Activated CD4-positive, alpha-beta memory T cell treated with anti-CD3 and anti-CD28 coated beads for 36 hours (primary cell): ENCODE measurements around the gene MRPL52. TPM values are rescaled to one million over a fixed set of nuclear protein-coding genes. Genes with fewer than 3 reads are reported as not detected.
"Not testable (repeated sequence)": the region's sequence is repeated elsewhere in the genome, so short reads cannot be mapped to it uniquely, and the experiment has no call there.

Source experiments
- CTCF ChIA-PET: fragments of 350-600 bp; sonication (Branson Sonifier 250); formaldehyde crosslinking; loops from one replicate; lab custom pipeline; 2021; ENCODE audit warnings: antibody characterized with exemption, inconsistent platforms; lab: Charles Lee
- POLR2A ChIA-PET: fragments of 350-600 bp; sonication (Branson Sonifier 250); formaldehyde crosslinking; loops from one replicate; lab custom pipeline; 2021; ENCODE audit warnings: antibody characterized with exemption; lab: Charles Lee
- DNase-seq: peaks from one replicate; pipeline ENCODE4 v3.0.0-alpha.2; 2020
- H3K27ac Mint-ChIP-seq: one replicate; pipeline ENCODE4 v1.8.0; 2021; ENCODE audit warnings: mixed read lengths
- H3K27me3 Mint-ChIP-seq: one replicate; pipeline ENCODE4 v1.8.0; 2021; ENCODE audit warnings: mixed read lengths
- H3K36me3 Mint-ChIP-seq: one replicate; pipeline ENCODE4 v1.8.0; 2021; ENCODE audit warnings: mixed read lengths
- H3K4me1 Mint-ChIP-seq: one replicate; pipeline ENCODE4 v1.8.0; 2021; ENCODE audit warnings: low read depth, mixed read lengths
- H3K4me3 Mint-ChIP-seq: one replicate; pipeline ENCODE4 v1.8.0; 2021; ENCODE audit warnings: mild to moderate bottlenecking, mixed read lengths
- H3K9me3 Mint-ChIP-seq: one replicate; pipeline ENCODE4 v1.8.0; 2021; ENCODE audit warnings: mixed read lengths
- intact Hi-C: fragments of 100-400 bp; cut with micrococcal nuclease; formaldehyde crosslinking; loops from one replicate; pipeline ENCODE4 v1.15.1; 2023
- total RNA-seq, 2 experiments: library from RNA; stranded (reverse); gene quantifications; one replicate each; pipeline ENCODE4 v1.2.3, GENCODE V29; 2021

Gene MRPL52
- total RNA-seq, 2 experiments from 2014 or later: 152 to 156 TPM

GRCh38 chr14:22829076-22829660 is 519 bp upstream of the MRPL52 start:
- CTCF ChIA-PET: interaction anchor here (1.5 to 14.0 kb wide), 3 partner anchors 11 to 259 kb away, joined by 3 to 228 read pairs (median 27); no protein-coding TSS in a partner anchor
- intact Hi-C loops: loop anchor here (1.0 to 2.0 kb wide), 3 partner anchors 42 to 272 kb away; partner anchors contain the start of genes LRP10 and OXA1L
- not testable (repeated sequence) for H3K9me3 Mint-ChIP-seq, DNase-seq, H3K27me3 Mint-ChIP-seq
- peaks cover 32% of the 10 kb centered on the region for H3K4me1 Mint-ChIP-seq
- peaks cover 23% of the 10 kb centered on the region for H3K36me3 Mint-ChIP-seq
- POLR2A ChIA-PET: interaction anchor here (0.8 to 2.5 kb wide), 5 partner anchors 42 to 271 kb away, joined by 3 to 15 read pairs (median 5); partner anchors contain the start of genes DAD1, LRP10, OXA1L and RBM23
- peak overlapping the region; percentile 95 for H3K4me3 Mint-ChIP-seq
- peak overlapping the region; percentile 95 for H3K27ac Mint-ChIP-seq

- Mint-ChIP-seq H3K4me3 (peak overlapping the region; percentile 95), H3K4me1 (peaks cover 23% of the 10 kb centered on the region), H3K27ac (peak overlapping the region; percentile 95), H3K27me3 (peaks cover 2% of the 10 kb centered on the region), H3K9me3 (no peaks in the 10 kb centered on the region), H3K36me3 (peaks cover 26% of the 10 kb centered on the region)
- no peak for DNase-seq
- intact Hi-C loops: no loop called here
- POLR2A ChIA-PET: interaction anchor here (0.7 to 2.5 kb wide), 9 partner anchors 8 to 270 kb away, joined by 3 to 15 read pairs (median 3); partner anchors contain the start of genes DAD1, LRP10, OXA1L and PRMT5
- CTCF ChIA-PET: interaction anchor here (0.5 to 14.0 kb wide), 15 partner anchors 8 to 916 kb away, joined by 3 to 228 read pairs (median 4); partner anchors contain the start of genes AJUBA, LRP10 and OXA1L
These were observed 840 bp downstream of the MRPL52 start for GRCh38 chr14:22830443-22831010.

GRCh38 chr14:22835505-22835904 is 5.8 kb downstream of the MRPL52 start:
- Mint-ChIP-seq H3K9me3 (no peaks in the 10 kb centered on the region), H3K36me3 (peaks cover 19% of the 10 kb centered on the region), H3K27ac (no peak overlapping the region), H3K4me3 (no peak overlapping the region), H3K4me1 (peaks cover 21% of the 10 kb centered on the region), H3K27me3 (peaks cover 16% of the 10 kb centered on the region)
- intact Hi-C loops: no loop called here
- POLR2A ChIA-PET: interaction anchor here (0.5 kb wide), 1 partner anchor 257 kb away, joined by 3 read pairs; no protein-coding TSS in a partner anchor
- CTCF ChIA-PET: interaction anchor here (0.8 to 3.9 kb wide), 4 partner anchors 13 to 69 kb away, joined by 3 to 21 read pairs (median 9); partner anchors contain the start of gene OXA1L
- DNase-seq: no peak

GRCh38 chr14:22836301-22837113 is 6.8 kb downstream of the MRPL52 start, which contains the start of gene MMP14:
MMP14 (plus strand) TSS chr14:22836585; CDS start chr14:22836818, 233 bp downstream.
- intact Hi-C loops: no loop called here
- no peaks in the 10 kb centered on the region for H3K9me3 Mint-ChIP-seq
- H3K4me1 Mint-ChIP-seq: peaks cover 12% of the 10 kb centered on the region
- peaks cover 18% of the 10 kb centered on the region for H3K27me3 Mint-ChIP-seq
- H3K27ac Mint-ChIP-seq: no peak within 1 kb of the TSS
- no peak for DNase-seq
- H3K4me3 Mint-ChIP-seq: peak within 1 kb of the TSS; percentile 48
- ChIA-PET CTCF (interaction anchor here (2.0 to 3.4 kb wide), 3 partner anchors 13 to 266 kb away, joined by 8 to 19 read pairs (median 11); no protein-coding TSS in a partner anchor), POLR2A (interaction anchor here (1.4 kb wide), 1 partner anchor 287 kb away, joined by 3 read pairs; no protein-coding TSS in a partner anchor)
- peaks cover 14% of the 10 kb centered on the region for H3K36me3 Mint-ChIP-seq

GRCh38 chr14:22837114-22837749 is 7.5 kb downstream of the MRPL52 start:
- H3K4me1 Mint-ChIP-seq: peaks cover 9% of the 10 kb centered on the region
- intact Hi-C loops: no loop called here
- H3K27me3 Mint-ChIP-seq: peaks cover 18% of the 10 kb centered on the region
- H3K4me3 Mint-ChIP-seq: peak overlapping the region; percentile 48
- CTCF ChIA-PET: interaction anchor here (2.0 to 3.4 kb wide), 3 partner anchors 14 to 267 kb away, joined by 8 to 19 read pairs (median 11); no protein-coding TSS in a partner anchor
- no peak overlapping the region for H3K27ac Mint-ChIP-seq
- POLR2A ChIA-PET: interaction anchor here (1.4 kb wide), 1 partner anchor 287 kb away, joined by 3 read pairs; no protein-coding TSS in a partner anchor
- no peak for DNase-seq
- H3K36me3 Mint-ChIP-seq: peaks cover 10% of the 10 kb centered on the region
- no peaks in the 10 kb centered on the region for H3K9me3 Mint-ChIP-seq

GRCh38 chr14:22837750-22838538 is 8.3 kb downstream of the MRPL52 start:
- peaks cover 10% of the 10 kb centered on the region for H3K36me3 Mint-ChIP-seq
- H3K4me3 Mint-ChIP-seq: no peak overlapping the region
- POLR2A ChIA-PET: interaction anchor here (0.6 to 1.4 kb wide), 3 partner anchors 8 to 288 kb away, joined by 3 to 4 read pairs (median 3); no protein-coding TSS in a partner anchor
- intact Hi-C loops: no loop called here
- H3K27me3 Mint-ChIP-seq: peaks cover 18% of the 10 kb centered on the region
- peaks cover 9% of the 10 kb centered on the region for H3K4me1 Mint-ChIP-seq
- CTCF ChIA-PET: interaction anchor here (1.0 to 3.4 kb wide), 6 partner anchors 13 to 268 kb away, joined by 3 to 19 read pairs (median 6); no protein-coding TSS in a partner anchor
- no peaks in the 10 kb centered on the region for H3K9me3 Mint-ChIP-seq
- DNase-seq: no peak
- no peak overlapping the region for H3K27ac Mint-ChIP-seq

GRCh38 chr14:22838631-22839041 is 8.9 kb downstream of the MRPL52 start:
- DNase-seq: no peak
- H3K27ac Mint-ChIP-seq: no peak overlapping the region
- H3K4me3 Mint-ChIP-seq: no peak overlapping the region
- no peaks in the 10 kb centered on the region for H3K9me3 Mint-ChIP-seq
- ChIA-PET POLR2A (interaction anchor here (1.0 kb wide), 1 partner anchor 8 kb away, joined by 3 read pairs; no protein-coding TSS in a partner anchor), CTCF (interaction anchor here (0.6 to 3.4 kb wide), 8 partner anchors 9 to 85 kb away, joined by 3 to 19 read pairs (median 3); partner anchors contain the start of gene MRPL52)
- intact Hi-C loops: no loop called here
- H3K36me3 Mint-ChIP-seq: peaks cover 7% of the 10 kb centered on the region
- peaks cover 9% of the 10 kb centered on the region for H3K4me1 Mint-ChIP-seq
- peaks cover 18% of the 10 kb centered on the region for H3K27me3 Mint-ChIP-seq

- Mint-ChIP-seq H3K27me3 (peaks cover 18% of the 10 kb centered on the region), H3K9me3 (no peaks in the 10 kb centered on the region), H3K27ac (no peak overlapping the region), H3K4me3 (no peak overlapping the region), H3K36me3 (peaks cover 4% of the 10 kb centered on the region), H3K4me1 (peaks cover 9% of the 10 kb centered on the region)
- no peak for DNase-seq
- CTCF ChIA-PET: interaction anchor here (0.6 to 3.4 kb wide), 8 partner anchors 9 to 86 kb away, joined by 3 to 19 read pairs (median 4); partner anchors contain the start of gene MRPL52
- intact Hi-C loops: no loop called here
- POLR2A ChIA-PET: interaction anchor here (1.0 kb wide), 1 partner anchor 9 kb away, joined by 3 read pairs; no protein-coding TSS in a partner anchor
These were observed 9.6 kb downstream of the MRPL52 start for GRCh38 chr14:22839159-22839779.

- no peaks in the 10 kb centered on the region for H3K9me3 Mint-ChIP-seq
- no peak overlapping the region for H3K27ac Mint-ChIP-seq
- peaks cover 8% of the 10 kb centered on the region for H3K4me1 Mint-ChIP-seq
- H3K27me3 Mint-ChIP-seq: peaks cover 18% of the 10 kb centered on the region
- CTCF ChIA-PET: interaction anchor here (0.8 to 2.1 kb wide), 6 partner anchors 11 to 61 kb away, joined by 3 to 6 read pairs (median 3); partner anchors contain the start of gene MRPL52
- no peak overlapping the region for H3K4me3 Mint-ChIP-seq
- POLR2A ChIA-PET: no interaction called here
- peaks cover 2% of the 10 kb centered on the region for H3K36me3 Mint-ChIP-seq
- intact Hi-C loops: no loop called here
- DNase-seq: no peak
These were observed 11.6 kb downstream of the MRPL52 start for GRCh38 chr14:22841311-22841710.

- Mint-ChIP-seq H3K36me3 (peaks cover 2% of the 10 kb centered on the region), H3K27me3 (peaks cover 18% of the 10 kb centered on the region), H3K27ac (no peak overlapping the region), H3K4me3 (no peak overlapping the region), H3K4me1 (peaks cover 7% of the 10 kb centered on the region), H3K9me3 (no peaks in the 10 kb centered on the region)
- POLR2A ChIA-PET: no interaction called here
- CTCF ChIA-PET: interaction anchor here (0.8 to 2.1 kb wide), 5 partner anchors 11 to 61 kb away, joined by 3 to 6 read pairs (median 3); partner anchors contain the start of gene MRPL52
- no peak for DNase-seq
- intact Hi-C loops: no loop called here
These were observed 12.1 kb downstream of the MRPL52 start for GRCh38 chr14:22841769-22842168.
